ENCODE results near the gene SNAPC1.

DNA sequence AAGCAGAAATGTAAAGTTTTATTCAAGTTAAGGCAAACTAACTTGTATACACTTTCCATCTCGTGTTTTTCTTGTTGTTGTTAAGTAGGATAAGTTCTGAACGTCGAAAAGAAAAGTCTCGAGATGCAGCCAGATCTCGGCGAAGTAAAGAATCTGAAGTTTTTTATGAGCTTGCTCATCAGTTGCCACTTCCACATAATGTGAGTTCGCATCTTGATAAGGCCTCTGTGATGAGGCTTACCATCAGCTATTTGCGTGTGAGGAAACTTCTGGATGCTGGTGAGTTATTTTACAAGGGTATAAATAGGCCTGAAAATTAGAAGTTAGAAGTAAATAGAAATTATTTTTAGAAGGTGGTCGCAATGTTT, 41.9 kb upstream of the SNAPC1 start:
- TF ChIP-seq, protein P1, sequence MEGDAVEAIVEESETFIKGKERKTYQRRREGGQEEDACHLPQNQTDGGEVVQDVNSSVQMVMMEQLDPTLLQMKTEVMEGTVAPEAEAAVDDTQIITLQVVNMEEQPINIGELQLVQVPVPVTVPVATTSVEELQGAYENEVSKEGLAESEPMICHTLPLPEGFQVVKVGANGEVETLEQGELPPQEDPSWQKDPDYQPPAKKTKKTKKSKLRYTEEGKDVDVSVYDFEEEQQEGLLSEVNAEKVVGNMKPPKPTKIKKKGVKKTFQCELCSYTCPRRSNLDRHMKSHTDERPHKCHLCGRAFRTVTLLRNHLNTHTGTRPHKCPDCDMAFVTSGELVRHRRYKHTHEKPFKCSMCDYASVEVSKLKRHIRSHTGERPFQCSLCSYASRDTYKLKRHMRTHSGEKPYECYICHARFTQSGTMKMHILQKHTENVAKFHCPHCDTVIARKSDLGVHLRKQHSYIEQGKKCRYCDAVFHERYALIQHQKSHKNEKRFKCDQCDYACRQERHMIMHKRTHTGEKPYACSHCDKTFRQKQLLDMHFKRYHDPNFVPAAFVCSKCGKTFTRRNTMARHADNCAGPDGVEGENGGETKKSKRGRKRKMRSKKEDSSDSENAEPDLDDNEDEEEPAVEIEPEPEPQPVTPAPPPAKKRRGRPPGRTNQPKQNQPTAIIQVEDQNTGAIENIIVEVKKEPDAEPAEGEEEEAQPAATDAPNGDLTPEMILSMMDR (IDR thresholded peaks at IDR 0.05; ENCODE audit: low read depth, low read length), result no peak
- no peak for TF ChIP-seq POLR2A (IDR thresholded peaks at IDR 0.05; ENCODE audit: extremely low read depth, insufficient read length)
